Measurements from ENCODE around the gene RAD54L. TPM values are rescaled to one million over a fixed set of nuclear protein-coding genes. Genes with fewer than 3 reads are reported as not detected.

The RAD54L gene
- total and polyA plus RNA-seq, 2 of the 4 experiments (the other 2 are of a cell fraction): 4.8 to 10.6 TPM

- Histone ChIP-seq H3K79me1 (ENCODE audit: low read depth in 1 of 2, low read length in 2 of 2) (no peaks in the 10 kb centered on the region; a peak in 1 of 4 replicates), H3K4me1 (ENCODE audit: control insufficient read depth, insufficient read depth, low read length) (peaks cover 1% of the 10 kb centered on the region; the same call in 1 of the 2 replicates), H3K4me2 (ENCODE audit: low read depth, low read length) (no peak overlapping the region), H3K9me3 (ENCODE audit: control insufficient read depth, insufficient read depth, low read length) (no peaks in the 10 kb centered on the region), H2AK9ac (replicated peaks; ENCODE audit: low read depth, low read length, poor library complexity) (peak overlapping the region; percentile 79), H3K9me1 (ENCODE audit: insufficient read depth, low read length) (0 out of 2 replicates have a peak, but pooled peaks cover 6% of the 10 kb centered on the region), H2BK5ac (ENCODE audit: low read depth, low read length, poor library complexity, severe bottlenecking) (no peak overlapping the region), H2BK120ac (ENCODE audit: low read depth, low read length) (no peak overlapping the region), H4K5ac (ENCODE audit: low read depth, low read length) (no peak overlapping the region), H3K4ac (ENCODE audit: low read depth, low read length) (peak overlapping the region; percentile 57), H3K4me3 (ENCODE audit: insufficient read depth, low read depth, low read length) (no peak overlapping the region), H4K20me1 (ENCODE audit: insufficient read depth, low read length) (no peaks in the 10 kb centered on the region), H2BK20ac (ENCODE audit: low read depth, low read length) (no peak overlapping the region), H2AFZ (replicated peaks; ENCODE audit: low read length, poor library complexity) (peak overlapping the region; percentile 92), H4K91ac (ENCODE audit: insufficient read depth, low read depth, low read length) (no peak overlapping the region), H3K14ac (replicated peaks; ENCODE audit: low read depth, low read length) (no peak overlapping the region), H3K27me3 (ENCODE audit: control insufficient read depth, insufficient read depth, low read length) (no peaks in the 10 kb centered on the region), H3K23ac (ENCODE audit: low read depth, low read length) (peak overlapping the region; percentile 32; the same call in 1 of the 2 replicates), H3K36me3 (ENCODE audit: control insufficient read depth, insufficient read depth, low read length) (peaks cover 2% of the 10 kb centered on the region; the same call in 1 of the 2 replicates), H3K27ac (ENCODE audit: insufficient read depth, low read length) (no peak overlapping the region), H3K18ac (ENCODE audit: low read depth, low read length) (no peak overlapping the region), H2AK5ac (ENCODE audit: low read depth, low read length) (no peak overlapping the region), H3K9ac (ENCODE audit: low read depth, low read length) (no peak overlapping the region), H2BK15ac (ENCODE audit: low read depth, low read length) (no peak overlapping the region), H4K8ac (ENCODE audit: low read depth in 2 of 2, low read length in 2 of 2) (no peak overlapping the region; a peak in 1 of 4 replicates), H3K56ac (ENCODE audit: extremely low read depth, insufficient read depth, low read length) (no peak overlapping the region)
- intact Hi-C loops (cut with micrococcal nuclease) (loop anchor here (1.0 kb wide), 2 partner anchors 44 to 186 kb away; no protein-coding TSS in a partner anchor), in situ Hi-C loops (cut with MboI; ENCODE audit: low sequenced_read_pairs) (no loop called here), dilution Hi-C loops (cut with HindIII; ENCODE audit: low sequenced_read_pairs, unreplicated experiment) (no loop called here)
- 10% methylated on average over 2 of the region's 6 CpGs; no CpG with 5 or more reads in 1 of the 2 experiments for WGBS, 2 experiments (ENCODE audit: extremely low coverage in 2 of 2, insufficient read length in 1 of 2)
- BruUV-seq (replicated peaks): no TSS peak
- DNase-seq: peak; percentile 93
- TF ChIP-seq RAD21 (IDR thresholded peaks at IDR 0.05; ENCODE audit: low read length) (peak; percentile 88), CTCF (conservative IDR thresholded peaks at IDR 0.05; ENCODE audit: low read depth, low read length) (peak; percentile 91), NFE2L2 (IDR thresholded peaks at IDR 0.05; ENCODE audit: low read depth, low read length) (no peak), SMC3 (IDR thresholded peaks at IDR 0.05; ENCODE audit: low read depth, low read length) (peak; percentile 86), RFX5 (IDR thresholded peaks at IDR 0.05; ENCODE audit: low read depth, low read length) (no peak)
- TF ChIP-seq, protein P1, sequence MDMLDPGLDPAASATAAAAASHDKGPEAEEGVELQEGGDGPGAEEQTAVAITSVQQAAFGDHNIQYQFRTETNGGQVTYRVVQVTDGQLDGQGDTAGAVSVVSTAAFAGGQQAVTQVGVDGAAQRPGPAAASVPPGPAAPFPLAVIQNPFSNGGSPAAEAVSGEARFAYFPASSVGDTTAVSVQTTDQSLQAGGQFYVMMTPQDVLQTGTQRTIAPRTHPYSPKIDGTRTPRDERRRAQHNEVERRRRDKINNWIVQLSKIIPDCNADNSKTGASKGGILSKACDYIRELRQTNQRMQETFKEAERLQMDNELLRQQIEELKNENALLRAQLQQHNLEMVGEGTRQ (IDR thresholded peaks at IDR 0.05; ENCODE audit: low read depth, low read length): no peak
- POLR2A ChIA-PET (ENCODE audit: unreplicated experiment): interaction anchor here (0.6 kb wide), 1 partner anchor 706 kb away, joined by 4 read pairs; no protein-coding TSS in a partner anchor
- CTCF ChIA-PET: interaction anchor here (0.6 to 3.1 kb wide), 19 partner anchors 9 to 569 kb away, joined by 3 to 21 read pairs (median 4); partner anchors contain the start of genes LURAP1, POMGNT1 and RAD54L
- ATAC-seq (ENCODE audit: low read depth): peak; percentile 98
Observed at GRCh38 chr1:46223472-46223943, 24.1 kb upstream of the RAD54L start.
